Uterus (tissue), 4 donors: ENCODE results near the gene ACBD6. TPM values are rescaled to one million over a fixed set of nuclear protein-coding genes. Genes with fewer than 3 reads are reported as not detected.

ENCODE experiments used
- DNase-seq, 2 donors: peaks; one replicate each; pipeline ENCODE4 v3.0.0-alpha.2; 2019 to 2020
- H3K27ac ChIP-seq, 2 donors: fragments of 200-600 bp; sonication (generic); 1 replicate in 1 of 2; 2 replicates in 1 of 2; pipeline ENCODE4 v1.5.1; 2016 to 2018
- H3K27me3 ChIP-seq, 2 donors: fragments of 200-600 bp; sonication (generic); one replicate each; pipeline ENCODE4 v1.5.1; 2018 to 2019; ENCODE audit warnings: control low read depth in 1 of 2
- H3K36me3 ChIP-seq, 2 donors: fragments of 200-600 bp; sonication (generic); one replicate each; pipeline ENCODE4 v1.5.1; 2019; ENCODE audit warnings: control low read depth in 1 of 2
- H3K4me1 ChIP-seq, 2 donors: fragments of 200-600 bp; sonication (generic); one replicate each; pipeline ENCODE4 v1.5.1; 2018 to 2019; ENCODE audit warnings: control low read depth in 1 of 2
- H3K4me3 ChIP-seq, 2 donors: fragments of 200-600 bp; sonication (generic); 1 replicate in 1 of 2; 2 replicates in 1 of 2; pipeline ENCODE4 v1.5.1; 2018 to 2019; ENCODE audit warnings: mild to moderate bottlenecking in 1 of 2
- H3K9me3 ChIP-seq, 2 donors: fragments of 200-600 bp; sonication (generic); one replicate each; pipeline ENCODE4 v1.5.1; 2019; ENCODE audit warnings: control low read depth in 1 of 2
- CTCF ChIP-seq, 4 experiments: fragments of 200-600 bp in 2 of 4; fragments of 450-650 bp in 2 of 4; sonication (generic) in 2 of 4; IDR thresholded peaks; one replicate each; pipeline ENCODE4 v1.5.1; 2016 to 2019; ENCODE audit warnings: antibody characterized with exemption in 4 of 4, mild to moderate bottlenecking in 2 of 4, moderate library complexity in 1 of 4
- POLR2A ChIP-seq, 2 donors: fragments of 450-650 bp; IDR thresholded peaks; one replicate each; pipeline ENCODE4 v1.6.1; 2016; ENCODE audit warnings: antibody characterized with exemption in 2 of 2, mild to moderate bottlenecking in 1 of 2, moderate library complexity in 1 of 2
- intact Hi-C: fragments of 100-400 bp; cut with DNase I; formaldehyde crosslinking; loops from one replicate; pipeline ENCODE4 v1.15.1; 2023; ENCODE audit warnings: low total_unique reads
- total RNA-seq, 4 donors: library from RNA; depleted of rRNA in 3 of 4; stranded (reverse); fragments of >200 nt in 3 of 4; gene quantifications; one replicate each; pipeline versions ENCODE4 v1.1.0 to v1.2.4, GENCODE V29; 2014 to 2023
- donor health status: DM: yes; HTN: yes; CAD: no.

The ACBD6 gene
- total RNA-seq, 4 donors from 2014 or later: 22.1 to 54.7 (median 39.6) TPM

DNA sequence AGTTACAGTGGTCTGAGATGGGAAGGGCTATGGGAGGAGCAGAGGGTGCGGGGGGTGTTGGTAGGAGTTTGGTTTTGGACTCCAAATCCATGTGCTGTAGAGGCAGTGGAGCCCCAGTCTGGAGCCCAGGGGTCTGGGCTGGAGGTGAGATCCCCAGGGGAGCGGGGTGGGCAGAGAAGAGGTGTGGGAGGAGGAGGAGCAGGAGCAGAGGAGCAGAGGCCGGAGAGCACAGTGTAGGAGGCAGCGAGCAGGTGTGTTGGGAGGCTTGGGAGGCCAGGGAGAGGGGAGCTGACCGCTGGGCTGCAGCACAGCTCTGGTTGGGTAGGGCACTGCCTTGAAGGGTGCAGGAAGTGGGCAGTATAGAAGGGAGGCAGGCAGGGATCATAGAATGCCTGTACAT, 243.4 kb downstream of the ACBD6 start:
- no peaks in the 10 kb centered on the region for H3K9me3 ChIP-seq
- H3K4me3 ChIP-seq: no peak overlapping the region
- H3K36me3 ChIP-seq: no peaks in the 10 kb centered on the region
- H3K27me3 ChIP-seq: peaks cover 0 to 7% of the 10 kb centered on the region in 2 donors
- no peak for DNase-seq
- no peak overlapping the region for H3K27ac ChIP-seq
- intact Hi-C loops: no loop called here
- TF ChIP-seq POLR2A (IDR thresholded peaks at IDR 0.05): no peak
- no peak for TF ChIP-seq CTCF (IDR thresholded peaks at IDR 0.05)
- H3K4me1 ChIP-seq: no peaks in the 10 kb centered on the region

- H3K4me3 ChIP-seq: no peak overlapping the region
- peaks cover 0 to 7% of the 10 kb centered on the region in 2 donors for H3K27me3 ChIP-seq
- no peak for DNase-seq
- no peak for TF ChIP-seq CTCF (IDR thresholded peaks at IDR 0.05)
- no peak for TF ChIP-seq POLR2A (IDR thresholded peaks at IDR 0.05)
- H3K27ac ChIP-seq: no peak overlapping the region
- H3K9me3 ChIP-seq: no peaks in the 10 kb centered on the region
- intact Hi-C loops: no loop called here
- no peaks in the 10 kb centered on the region for H3K36me3 ChIP-seq
- H3K4me1 ChIP-seq: no peaks in the 10 kb centered on the region
These were observed 244.1 kb downstream of the ACBD6 start for GRCh38 chr1:180258290-180258689.

GRCh38 chr1:180257486-180257885, 244.9 kb downstream of the ACBD6 start:
- no peaks in the 10 kb centered on the region for H3K4me1 ChIP-seq
- intact Hi-C loops: no loop called here
- no peak overlapping the region for H3K27ac ChIP-seq
- H3K36me3 ChIP-seq: no peaks in the 10 kb centered on the region
- DNase-seq: no peak
- no peak overlapping the region for H3K4me3 ChIP-seq
- H3K9me3 ChIP-seq: no peaks in the 10 kb centered on the region
- TF ChIP-seq POLR2A (IDR thresholded peaks at IDR 0.05): no peak
- no peak for TF ChIP-seq CTCF (IDR thresholded peaks at IDR 0.05)
- H3K27me3 ChIP-seq: peaks cover 0 to 7% of the 10 kb centered on the region in 2 donors

GRCh38 chr1:180257028-180257386, 245.4 kb downstream of the ACBD6 start:
- H3K4me1 ChIP-seq: no peaks in the 10 kb centered on the region
- intact Hi-C loops: no loop called here
- peaks cover 0 to 7% of the 10 kb centered on the region in 2 donors for H3K27me3 ChIP-seq
- no peak for TF ChIP-seq CTCF (IDR thresholded peaks at IDR 0.05)
- no peak for TF ChIP-seq POLR2A (IDR thresholded peaks at IDR 0.05)
- H3K36me3 ChIP-seq: no peaks in the 10 kb centered on the region
- H3K4me3 ChIP-seq: no peak overlapping the region
- no peak for DNase-seq
- H3K27ac ChIP-seq: no peak overlapping the region
- H3K9me3 ChIP-seq: no peaks in the 10 kb centered on the region

DNA sequence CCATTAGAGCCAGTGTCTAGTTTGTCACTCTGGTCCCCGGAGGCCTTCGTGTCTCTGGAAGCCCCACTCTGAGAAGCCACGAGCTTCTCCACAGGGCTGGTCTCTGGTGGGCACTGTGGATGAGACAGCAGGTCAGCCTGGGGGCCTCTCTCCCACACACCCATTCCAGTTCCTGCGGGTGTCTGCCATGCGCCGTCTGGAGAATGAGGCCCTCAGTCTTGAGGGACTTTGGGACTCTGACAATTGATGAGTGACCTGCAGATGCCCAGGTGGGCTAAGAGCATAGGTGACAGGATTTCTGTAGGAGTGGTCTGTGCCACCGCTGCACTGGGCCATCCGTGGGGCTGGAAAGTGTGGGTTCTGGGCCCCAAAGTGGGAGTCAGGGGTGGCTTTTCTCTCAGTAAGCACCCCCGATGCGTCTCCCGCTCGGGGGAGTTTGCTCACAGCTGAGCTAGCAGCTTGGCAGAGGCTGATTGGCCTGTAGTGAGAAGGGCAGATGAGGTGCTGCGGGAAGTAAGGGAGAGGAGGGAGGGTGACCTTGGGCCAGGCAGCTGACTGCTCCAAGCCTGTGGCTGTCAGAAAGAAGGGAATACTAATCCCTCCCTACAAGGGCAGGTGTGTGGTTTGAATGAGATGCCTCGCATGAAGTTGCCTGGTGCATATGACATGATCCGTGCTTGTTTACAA, 245.9 kb downstream of the ACBD6 start:
- TF ChIP-seq POLR2A (IDR thresholded peaks at IDR 0.05) (no peak), CTCF (IDR thresholded peaks at IDR 0.05) (no peak)
- Histone ChIP-seq H3K4me1 (no peaks in the 10 kb centered on the region), H3K27ac (no peak overlapping the region), H3K36me3 (no peaks in the 10 kb centered on the region), H3K9me3 (no peaks in the 10 kb centered on the region), H3K4me3 (no peak overlapping the region), H3K27me3 (peaks cover 0 to 7% of the 10 kb centered on the region in 2 donors)
- intact Hi-C loops: no loop called here
- no peak for DNase-seq
